NCI-H1048 (cell line): ENCODE measurements around the gene ELP4.
"Not testable (repeated sequence)": the region's sequence is repeated elsewhere in the genome, so short reads cannot be mapped to it uniquely, and the experiment has no call there.

ENCODE experiments used
- DNase-seq: peaks from one replicate; lab custom pipeline; 2025; lab: John Stamatoyannopoulos, UW

Gene ELP4

DNA sequence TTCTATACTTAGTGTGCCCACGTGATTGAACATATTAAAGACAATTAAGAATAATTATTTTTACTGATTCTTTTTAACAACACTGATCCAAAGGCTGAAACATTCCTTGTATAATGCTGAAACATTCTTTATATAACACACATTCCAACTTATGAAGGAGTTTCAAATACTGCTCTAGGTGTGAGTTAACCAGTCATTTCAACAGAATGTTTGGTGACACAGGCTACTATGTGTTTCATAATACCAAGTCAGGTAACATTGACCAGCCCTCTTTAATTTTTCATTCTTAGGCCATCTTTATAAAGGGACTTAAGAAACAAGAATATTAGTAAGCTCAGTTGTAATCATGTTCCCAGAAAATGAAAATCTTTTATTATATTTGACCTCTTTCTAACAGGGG is 136.6 kb downstream of the ELP4 start:
- DNase-seq, result no peak

- no peak for DNase-seq
Measured at GRCh38 chr11:31649129-31649966, 139.8 kb downstream of the ELP4 start.

DNA sequence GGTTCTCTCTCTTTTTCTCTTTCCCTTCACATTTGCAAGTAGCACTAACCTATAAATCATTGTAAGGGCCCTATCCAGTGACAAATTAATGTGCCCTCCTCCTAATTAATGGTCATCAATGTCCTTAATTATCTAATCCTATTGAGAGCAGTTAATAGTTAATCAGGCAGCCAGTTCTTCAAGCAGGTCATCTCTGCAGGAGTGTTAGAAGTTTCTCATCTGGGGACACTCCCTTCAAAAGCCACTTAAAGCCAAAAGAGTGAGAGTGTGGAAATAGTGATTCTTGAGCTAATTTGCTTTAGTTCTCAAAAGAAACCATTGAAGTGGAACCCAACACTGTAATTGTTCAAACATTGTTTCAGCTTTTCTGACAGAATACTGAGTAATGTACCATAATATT is 141.6 kb downstream of the ELP4 start:
- no peak for DNase-seq

DNA sequence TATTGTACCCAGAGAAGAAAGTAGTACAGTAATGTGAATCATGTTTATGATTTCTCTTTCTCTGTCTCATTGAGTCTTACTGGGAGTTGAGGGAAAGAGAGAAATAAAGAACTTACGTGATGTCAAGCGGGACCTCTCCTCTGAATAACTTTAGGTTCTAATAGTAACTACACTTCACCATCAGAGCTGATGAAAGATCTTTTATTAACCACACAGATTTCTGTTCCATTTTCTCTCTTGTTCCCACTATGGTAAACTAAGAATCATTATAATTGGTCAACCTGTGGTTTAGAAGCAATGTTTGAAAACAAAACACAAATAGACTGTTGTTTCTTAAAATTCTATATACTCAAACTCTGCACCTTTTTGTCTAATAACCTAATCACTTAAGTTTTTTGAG is 142.3 kb downstream of the ELP4 start:
- no peak for DNase-seq

DNA sequence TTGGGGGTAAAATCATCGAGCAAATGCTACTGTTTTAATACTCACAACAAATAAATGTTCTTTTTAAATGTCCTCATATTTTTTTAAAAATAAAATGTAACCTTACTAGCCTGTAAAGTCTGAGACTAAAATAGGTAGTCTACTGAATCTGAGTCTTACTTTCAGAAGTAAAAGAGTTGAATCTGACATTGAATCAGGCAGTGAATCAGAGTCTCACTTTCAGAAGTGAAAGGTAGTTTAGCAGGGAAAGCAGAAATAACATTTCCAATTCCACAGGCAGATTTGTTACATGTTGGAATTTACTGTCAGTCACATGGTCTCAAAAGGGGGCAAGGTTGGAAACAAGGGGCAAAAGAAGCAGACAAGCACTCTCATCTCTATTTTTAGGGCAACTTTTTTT is 143.0 kb downstream of the ELP4 start:
- DNase-seq, result no peak

GRCh38 chr11:31655483-31655882 is 145.9 kb downstream of the ELP4 start:
- DNase-seq, result no peak

GRCh38 chr11:31656051-31656450 is 146.5 kb downstream of the ELP4 start:
- no peak for DNase-seq

DNA sequence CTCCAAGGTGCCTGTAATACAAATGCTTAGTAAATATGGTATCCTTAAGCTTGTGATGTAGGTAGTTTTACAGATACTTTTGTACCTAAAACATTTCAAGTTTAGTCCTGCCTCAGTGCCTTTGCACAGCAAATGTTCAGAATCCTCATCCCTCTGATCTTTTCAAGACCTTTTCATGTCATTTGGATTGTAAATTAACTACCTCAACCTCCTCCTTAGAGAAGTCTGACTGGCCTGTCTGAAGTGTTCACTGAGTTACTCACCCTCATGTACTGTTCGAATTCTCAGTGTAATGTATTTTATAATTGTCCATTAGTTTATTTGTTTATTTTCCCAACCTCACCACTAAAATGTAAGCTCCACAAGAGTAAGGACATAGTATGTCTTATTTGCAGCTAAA is 147.5 kb downstream of the ELP4 start:
- no peak for DNase-seq

GRCh38 chr11:31664129-31664528 is 154.6 kb downstream of the ELP4 start:
- DNase-seq, result no peak

- DNase-seq, result no peak
Measured at GRCh38 chr11:31664954-31665353, 155.4 kb downstream of the ELP4 start.

- no peak for DNase-seq
Measured at GRCh38 chr11:31671681-31672080, 162.1 kb downstream of the ELP4 start.

- peak; percentile 81 for DNase-seq
Measured at GRCh38 chr11:31673108-31673507, 163.5 kb downstream of the ELP4 start.

- no peak for DNase-seq
Measured at GRCh38 chr11:31676280-31676982, 166.9 kb downstream of the ELP4 start.

GRCh38 chr11:31680770-31681169 is 171.2 kb downstream of the ELP4 start:
- DNase-seq, result no peak

- DNase-seq, result no peak
Measured at GRCh38 chr11:31687256-31687655, 177.7 kb downstream of the ELP4 start.

- DNase-seq, result no peak
Measured at GRCh38 chr11:31687861-31688260, 178.3 kb downstream of the ELP4 start.

- DNase-seq, result no peak
Measured at GRCh38 chr11:31689559-31689958, 180.0 kb downstream of the ELP4 start.

GRCh38 chr11:31690041-31690440 is 180.5 kb downstream of the ELP4 start:
- no peak for DNase-seq

GRCh38 chr11:31690516-31690915 is 180.9 kb downstream of the ELP4 start:
- no peak for DNase-seq

- no peak for DNase-seq
Measured at GRCh38 chr11:31692466-31692865, 182.9 kb downstream of the ELP4 start.

GRCh38 chr11:31697049-31697448 is 187.5 kb downstream of the ELP4 start:
- not testable (repeated sequence) for DNase-seq

DNA sequence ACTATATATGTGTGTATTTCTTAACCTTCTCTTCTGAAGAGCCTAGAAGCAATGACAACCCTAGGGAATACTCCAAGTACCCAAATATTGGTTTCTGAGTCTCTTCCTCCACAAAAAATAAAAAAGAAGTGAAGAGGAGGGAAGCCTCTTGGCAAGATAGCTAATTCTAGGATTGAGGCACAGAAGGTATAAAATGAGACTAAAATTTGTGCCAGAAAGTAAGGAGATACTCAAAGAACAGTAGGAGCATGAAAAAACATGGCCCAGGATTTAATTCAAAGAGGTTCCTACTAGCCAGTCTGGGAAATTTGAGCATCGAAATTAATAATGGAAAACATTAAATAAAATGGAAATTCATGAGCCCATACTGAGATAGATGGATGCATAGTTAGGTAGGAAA is 189.5 kb downstream of the ELP4 start:
- DNase-seq, result no peak

GRCh38 chr11:31702966-31703365 is 193.4 kb downstream of the ELP4 start:
- DNase-seq, result no peak

DNA sequence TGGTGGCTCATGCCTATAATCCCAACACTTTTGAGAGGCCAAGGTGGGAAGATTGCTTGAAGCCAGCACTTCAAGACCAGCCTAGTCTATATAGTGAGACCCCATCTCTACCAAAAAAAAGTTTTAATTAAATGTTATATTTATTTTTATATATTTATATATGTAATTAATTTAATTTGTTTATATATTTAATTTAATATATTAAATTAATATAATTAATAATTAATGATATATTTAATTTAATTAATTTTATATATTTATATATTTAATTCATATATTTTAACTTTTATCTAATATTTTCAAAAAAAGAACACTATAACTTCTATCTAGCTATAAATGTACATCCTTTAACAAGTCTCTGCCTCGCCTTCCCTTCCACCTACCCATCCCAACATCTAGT is 196.8 kb downstream of the ELP4 start:
- no peak for DNase-seq
